ENCODE measurements around the gene ZNF408. TPM values are rescaled to one million over a fixed set of nuclear protein-coding genes. Genes with fewer than 3 reads are reported as not detected.

ZNF408 gene
- total RNA-seq: 10 to 100 TPM in 4 of 9 donors, 1 to 10 TPM in 5; 5.5 to 13.6 (median 9.5) TPM
- 10 to 100 TPM in 1 of 3 donors, 1 to 10 TPM in 2; 2.2 to 13.8 (median 8.4) TPM for polyA plus RNA-seq
- long read RNA-seq, donor 1, partial matches to known transcripts: 0 of 3 reads
- long read RNA-seq, donor 1, other reads (novel, unspliced or antisense): 0 of 3 reads
- long read RNA-seq, donor 2, partial matches to known transcripts: 0 of 3 reads
- long read RNA-seq, donor 2, other reads (novel, unspliced or antisense): 0 of 3 reads
- long read RNA-seq, donor 3, partial matches to known transcripts: 0 of 2 reads
- long read RNA-seq, donor 3, other reads (novel, unspliced or antisense): 0 of 2 reads
- long read RNA-seq, donor 4, partial matches to known transcripts: 0 of 3 reads
- long read RNA-seq, donor 4, other reads (novel, unspliced or antisense): 0 of 3 reads
- long read RNA-seq, donor 5, transcript ZNF408-201 (5 exons, 2,442 nt): major isoform, 23 of 27 reads
- long read RNA-seq, donor 5, partial matches to known transcripts: 1 of 27 reads
- long read RNA-seq, donor 5, other reads (novel, unspliced or antisense): 3 of 27 reads
- long read RNA-seq, donor 6, partial matches to known transcripts: 3 of 5 reads
- long read RNA-seq, donor 6, other reads (novel, unspliced or antisense): 0 of 5 reads
- long read RNA-seq, donor 7: 0 reads
- long read RNA-seq, donor 8, transcript ZNF408-201 (5 exons, 2,442 nt): major isoform, 5 of 5 reads
- long read RNA-seq, donor 8, partial matches to known transcripts: 0 of 5 reads
- long read RNA-seq, donor 8, other reads (novel, unspliced or antisense): 0 of 5 reads
- long read RNA-seq, donor 9, partial matches to known transcripts: 0 of 4 reads
- long read RNA-seq, donor 9, other reads (novel, unspliced or antisense): 0 of 4 reads
- long read RNA-seq, donor 10, partial matches to known transcripts: 0 of 2 reads
- long read RNA-seq, donor 10, other reads (novel, unspliced or antisense): 0 of 2 reads

DNA sequence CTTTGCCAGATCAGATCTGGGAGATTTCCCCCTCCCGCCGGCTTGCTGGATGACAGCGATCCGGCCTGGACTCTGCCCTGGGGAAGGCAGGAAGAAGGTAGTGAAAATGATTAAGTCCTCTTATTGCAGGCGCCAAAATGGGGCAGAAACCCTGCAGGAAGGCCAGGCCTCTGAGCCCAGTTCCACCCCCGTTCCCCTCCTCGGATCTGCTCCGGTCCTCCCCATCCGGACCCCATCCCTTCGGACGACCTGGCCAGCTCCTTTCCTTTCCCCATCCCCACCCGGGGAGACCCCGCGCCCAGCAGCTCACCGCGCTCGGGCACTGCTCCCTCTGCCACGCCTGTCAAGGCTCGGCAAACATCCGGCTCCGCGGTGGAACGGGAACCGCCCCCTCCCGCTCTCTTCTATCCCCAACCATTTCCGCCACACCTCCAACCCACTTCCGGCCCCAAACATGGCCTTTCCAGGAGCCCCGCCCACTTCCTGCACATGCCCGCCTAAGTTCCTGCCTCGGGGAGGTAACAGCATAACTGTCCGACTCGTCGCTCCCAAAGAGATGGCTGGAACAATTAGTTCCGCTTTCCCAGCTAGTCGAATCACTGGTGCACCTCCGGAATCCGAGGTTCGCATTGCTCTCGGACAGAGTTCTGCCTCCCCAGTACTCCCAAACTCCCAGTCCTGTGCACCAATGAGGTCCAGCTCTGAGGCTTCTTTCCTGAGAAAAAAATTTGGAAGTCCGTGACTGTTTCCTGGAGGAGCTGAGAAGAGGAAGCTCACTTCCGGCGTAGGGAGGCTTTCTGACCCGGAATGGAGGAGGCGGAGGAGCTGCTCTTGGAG is at the start of gene ZNF408, which contains the start of gene ARHGAP1:
TSS of gene ZNF408 (plus strand) at position 791 of the 837 bp plus-strand sequence. CDS start at position 808, 17 bp downstream.
TSS of gene ARHGAP1 (minus strand) at position 379 of the 837 bp plus-strand sequence. CDS start 4,512 bp downstream, outside the sequence.
- Histone ChIP-seq H3K27ac (peak within 1 kb of the TSS; percentile 61 to 91 (median 90)), H3K4me1 (replicated peaks in 1 of 2) (peaks cover 39 to 55% of the 10 kb centered on the region in 2 donors), H3K27me3 (no peaks in the 10 kb centered on the region), H3K36me3 (replicated peaks in 1 of 2) (peaks cover 0 to 39% of the 10 kb centered on the region in 2 donors), H3K4me3 (peak within 1 kb of the TSS; percentile 25 to 93 (median 85)), H3K9me3 (replicated peaks in 1 of 3) (no peaks in the 10 kb centered on the region)
- TF ChIP-seq POLR2A (IDR thresholded peaks at IDR 0.05): peak in 1 of 2 donors; percentile 89
- TF ChIP-seq, protein P1, sequence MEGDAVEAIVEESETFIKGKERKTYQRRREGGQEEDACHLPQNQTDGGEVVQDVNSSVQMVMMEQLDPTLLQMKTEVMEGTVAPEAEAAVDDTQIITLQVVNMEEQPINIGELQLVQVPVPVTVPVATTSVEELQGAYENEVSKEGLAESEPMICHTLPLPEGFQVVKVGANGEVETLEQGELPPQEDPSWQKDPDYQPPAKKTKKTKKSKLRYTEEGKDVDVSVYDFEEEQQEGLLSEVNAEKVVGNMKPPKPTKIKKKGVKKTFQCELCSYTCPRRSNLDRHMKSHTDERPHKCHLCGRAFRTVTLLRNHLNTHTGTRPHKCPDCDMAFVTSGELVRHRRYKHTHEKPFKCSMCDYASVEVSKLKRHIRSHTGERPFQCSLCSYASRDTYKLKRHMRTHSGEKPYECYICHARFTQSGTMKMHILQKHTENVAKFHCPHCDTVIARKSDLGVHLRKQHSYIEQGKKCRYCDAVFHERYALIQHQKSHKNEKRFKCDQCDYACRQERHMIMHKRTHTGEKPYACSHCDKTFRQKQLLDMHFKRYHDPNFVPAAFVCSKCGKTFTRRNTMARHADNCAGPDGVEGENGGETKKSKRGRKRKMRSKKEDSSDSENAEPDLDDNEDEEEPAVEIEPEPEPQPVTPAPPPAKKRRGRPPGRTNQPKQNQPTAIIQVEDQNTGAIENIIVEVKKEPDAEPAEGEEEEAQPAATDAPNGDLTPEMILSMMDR (IDR thresholded peaks at IDR 0.05): no peak
- intact Hi-C loops (cut with DNase I): no loop called here
- DNase-seq: peak; percentile 99 to 100 (median 99)
- 0 to 1% (median 0%) methylated on average over 13 to 44 of the region's 44 CpGs for WGBS, 4 donors

DNA sequence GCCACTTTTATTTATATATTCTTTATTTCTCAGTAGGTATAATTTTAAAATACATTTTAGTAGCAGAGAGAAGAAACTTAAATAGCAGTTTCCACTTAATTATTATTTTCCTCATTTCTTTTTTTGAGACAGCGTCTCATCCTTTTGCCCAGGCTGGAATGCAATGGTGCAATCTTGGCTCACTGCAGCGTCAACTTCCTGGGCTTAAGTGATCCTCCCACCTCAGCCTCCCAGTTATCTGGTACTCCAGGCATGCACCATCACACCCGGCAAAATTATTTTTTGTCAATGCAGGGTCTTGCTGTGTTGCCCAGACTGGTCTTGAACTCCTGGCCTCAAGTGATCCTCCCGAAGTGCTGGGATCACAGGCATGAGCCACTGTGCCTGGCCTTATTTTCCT is 45.2 kb upstream of the ZNF408 start:
- DNase-seq: no peak
- H3K4me3 ChIP-seq: no peak overlapping the region
- intact Hi-C loops (cut with DNase I): no loop called here
- peaks cover 0 to 80% of the 10 kb centered on the region in 2 donors for H3K36me3 ChIP-seq (replicated peaks in 1 of 2)
- H3K27me3 ChIP-seq: no peaks in the 10 kb centered on the region
- WGBS, 4 donors: 85 to 93% (median 91%) methylated on average over 4 of the region's 4 CpGs
- H3K4me1 ChIP-seq (replicated peaks in 1 of 2): peaks cover 0 to under 1% of the 10 kb centered on the region in 2 donors
- H3K9me3 ChIP-seq (replicated peaks in 1 of 3): no peaks in the 10 kb centered on the region
- TF ChIP-seq, protein P1 (IDR thresholded peaks at IDR 0.05): no peak
- no peak for TF ChIP-seq POLR2A (IDR thresholded peaks at IDR 0.05)
- no peak overlapping the region for H3K27ac ChIP-seq

DNA sequence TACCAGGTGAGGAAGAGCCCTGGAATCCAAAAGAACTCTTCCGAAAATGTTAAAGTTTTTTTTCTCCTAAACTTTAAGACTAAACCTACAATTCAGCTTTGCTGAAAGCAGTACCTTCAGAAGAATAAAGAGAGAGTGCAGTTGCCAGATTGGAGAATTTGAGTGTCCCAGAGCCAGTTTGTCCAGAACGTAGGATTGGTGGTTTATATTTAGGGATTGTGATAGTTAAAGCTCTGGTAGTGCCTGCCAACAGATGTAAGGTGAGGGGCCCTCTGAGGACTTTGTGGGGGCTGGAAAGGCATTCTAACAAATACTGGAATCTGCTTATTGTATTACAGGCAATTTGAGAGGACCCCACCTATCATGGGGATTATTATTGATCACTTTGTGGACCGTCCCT is 43.6 kb upstream of the ZNF408 start:
- 80 to 94% (median 93%) methylated on average over 3 of the region's 3 CpGs for WGBS, 4 donors
- intact Hi-C loops (cut with DNase I): no loop called here
- H3K27me3 ChIP-seq: no peaks in the 10 kb centered on the region
- DNase-seq: peak in 1 of 7 donors; percentile 7
- no peaks in the 10 kb centered on the region for H3K4me1 ChIP-seq (replicated peaks in 1 of 2)
- H3K9me3 ChIP-seq (replicated peaks in 1 of 3): no peaks in the 10 kb centered on the region
- no peak overlapping the region for H3K4me3 ChIP-seq
- H3K36me3 ChIP-seq (replicated peaks in 1 of 2): peaks cover 0 to 78% of the 10 kb centered on the region in 2 donors
- TF ChIP-seq, protein P1 (IDR thresholded peaks at IDR 0.05): no peak
- no peak for TF ChIP-seq POLR2A (IDR thresholded peaks at IDR 0.05)
- H3K27ac ChIP-seq: no peak overlapping the region
